Mononuclear cell (primary cell): ENCODE data around the gene ANKRD11. TPM values are rescaled to one million over a fixed set of nuclear protein-coding genes. Genes with fewer than 3 reads are reported as not detected.
"Not testable (repeated sequence)": the region's sequence is repeated elsewhere in the genome, so short reads cannot be mapped to it uniquely, and the experiment has no call there.

ENCODE experiments used
- H3K27me3 ChIP-seq: 2 replicates; pipeline ENCODE4 v1.6.0; 2011; ENCODE audit warnings: low read length, control low read depth; ENCODE audit not compliant: insufficient read depth
- H3K4me1 ChIP-seq: 2 replicates; pipeline ENCODE4 v1.5.1; 2011; ENCODE audit warnings: mild to moderate bottlenecking, low read length, control low read depth; ENCODE audit not compliant: insufficient read depth
- H3K4me3 ChIP-seq: 2 replicates; pipeline ENCODE4 v1.5.1; 2011; ENCODE audit warnings: mild to moderate bottlenecking, low read length, moderate library complexity
- H3K9me3 ChIP-seq: 2 replicates; pipeline ENCODE4 v1.5.1; 2011; ENCODE audit warnings: low read depth, mild to moderate bottlenecking, control low read depth, low read length
- total RNA-seq: library from RNA; depleted of rRNA; stranded (reverse); fragments of >200 nt; gene quantifications from one replicate; pipeline ENCODE4 v1.2.3, GENCODE V29; 2012

Gene ANKRD11
- total RNA-seq, 1 donor: 110 TPM

DNA sequence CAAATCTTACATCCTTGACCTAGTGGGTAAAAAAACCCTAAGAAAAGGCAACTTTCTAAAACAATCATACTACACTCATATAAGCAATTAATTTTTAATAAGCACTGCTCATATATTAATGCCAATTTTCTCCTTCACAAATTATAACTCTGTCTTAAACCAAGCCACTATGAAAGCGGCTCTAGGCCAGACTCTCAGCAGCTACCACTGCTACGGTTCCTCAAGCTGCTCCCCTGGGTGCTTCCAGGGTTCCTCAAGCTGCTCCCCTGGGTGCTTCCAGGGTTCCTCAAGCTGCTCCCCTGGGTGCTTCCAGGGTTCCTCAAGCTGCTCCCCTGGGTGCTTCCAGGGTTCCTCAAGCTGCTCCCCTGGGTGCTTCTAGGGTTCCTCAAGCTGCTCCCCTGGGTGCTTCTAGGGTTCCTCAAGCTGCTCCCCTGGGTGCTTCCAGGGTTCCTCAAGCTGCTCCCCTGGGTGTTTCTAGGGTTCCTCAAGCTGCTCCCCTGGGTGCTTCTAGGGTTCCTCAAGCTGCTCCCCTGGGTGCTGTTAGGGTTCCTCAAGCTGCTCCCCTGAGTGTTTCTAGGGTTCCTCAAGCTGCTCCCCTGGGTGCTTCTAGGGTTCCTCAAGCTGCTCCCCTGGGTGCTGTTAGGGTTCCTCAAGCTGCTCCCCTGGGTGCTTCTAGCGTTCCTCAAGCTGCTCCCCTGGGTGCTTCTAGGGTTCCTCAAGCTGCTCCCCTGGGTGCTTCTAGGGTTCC is 35.8 kb downstream of the ANKRD11 start:
- peaks cover 69% of the 10 kb centered on the region for H3K4me1 ChIP-seq
- H3K4me3 ChIP-seq: not testable (repeated sequence)

DNA sequence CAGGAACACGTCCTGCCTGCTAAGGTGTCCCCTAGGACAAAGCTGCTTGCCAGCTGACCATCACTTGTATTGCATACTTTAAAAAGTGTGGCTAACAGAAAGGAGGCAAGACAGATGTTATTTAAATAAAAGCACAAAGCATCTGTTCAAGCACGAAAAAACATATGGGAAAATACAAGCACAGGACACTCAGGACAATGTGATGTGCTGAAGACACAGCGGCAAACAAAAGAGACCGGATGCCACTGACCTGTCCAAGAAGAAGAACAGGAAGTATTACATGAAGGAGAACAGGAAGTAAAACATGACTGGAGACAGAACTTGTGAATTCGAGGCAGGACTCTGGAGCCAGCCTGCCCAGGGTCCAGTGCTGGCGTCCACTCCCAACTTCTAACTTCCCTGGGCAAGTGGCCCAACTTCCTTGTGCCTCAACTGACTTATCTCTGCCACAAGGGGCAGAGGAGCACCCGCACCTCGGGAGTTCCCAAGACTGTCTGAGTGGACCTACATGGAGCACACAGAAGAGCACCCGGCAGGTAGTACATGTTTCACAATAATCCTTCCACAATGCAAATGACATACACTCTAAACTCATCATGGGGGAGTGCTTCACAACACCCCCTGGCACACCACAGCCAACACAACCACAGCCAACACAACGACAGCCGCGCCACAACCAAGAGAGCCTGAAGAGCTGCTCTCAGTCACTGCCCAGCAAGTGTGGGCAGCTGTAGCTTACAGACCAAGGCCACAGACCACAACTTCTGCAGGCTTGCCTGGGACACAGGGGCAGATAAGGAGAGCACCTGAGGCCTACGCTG is 36.6 kb downstream of the ANKRD11 start:
- H3K27me3 ChIP-seq: no peaks in the 10 kb centered on the region
- H3K9me3 ChIP-seq: no peaks in the 10 kb centered on the region
- H3K4me1 ChIP-seq: peaks cover 76% of the 10 kb centered on the region
- no peak overlapping the region for H3K4me3 ChIP-seq

More for the DNA sequence above, 35.8 kb downstream of the ANKRD11 start:
- H3K9me3 ChIP-seq, H3K27me3 ChIP-seq: not testable (repeated sequence)

DNA sequence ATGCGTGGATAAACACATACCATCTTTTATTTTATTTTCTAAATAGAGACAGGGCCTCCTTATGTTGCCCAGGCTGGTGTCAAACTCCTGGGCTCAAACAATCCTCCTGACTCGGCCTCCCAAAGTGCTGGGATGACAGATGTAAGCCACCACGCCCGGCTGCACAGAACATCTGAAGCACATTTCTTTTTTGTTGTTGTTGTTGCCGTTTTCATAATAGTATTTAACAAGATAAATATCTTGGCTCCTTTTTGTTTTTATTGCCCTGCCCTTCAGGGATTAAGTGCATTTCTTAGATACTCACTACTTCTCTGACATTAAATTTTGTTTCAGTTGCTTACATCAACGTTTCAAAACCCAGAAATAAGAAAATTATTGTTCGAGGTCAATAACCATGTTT is 37.4 kb downstream of the ANKRD11 start:
- peaks cover 81% of the 10 kb centered on the region for H3K4me1 ChIP-seq
- H3K4me3 ChIP-seq: no peak overlapping the region
- no peaks in the 10 kb centered on the region for H3K9me3 ChIP-seq
- no peaks in the 10 kb centered on the region for H3K27me3 ChIP-seq

DNA sequence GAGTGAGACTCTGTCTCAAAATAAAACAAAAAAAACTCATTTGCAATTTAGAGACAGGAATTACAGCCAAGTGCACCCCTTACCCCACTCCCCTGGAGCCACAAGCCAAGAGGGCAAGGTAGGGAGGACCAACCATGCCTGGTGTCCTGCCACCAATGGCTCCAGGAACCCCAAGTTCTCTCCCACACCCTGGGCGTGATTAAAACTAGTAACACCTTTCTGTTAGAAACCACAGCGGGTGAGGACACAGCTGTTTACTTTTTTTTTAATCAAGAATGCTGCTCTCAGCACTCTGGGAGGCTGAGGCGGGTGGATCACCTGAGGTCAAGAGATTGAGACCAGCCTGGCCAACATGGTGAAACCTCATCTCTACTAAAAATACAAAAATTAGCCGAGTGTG is 38.1 kb downstream of the ANKRD11 start:
- Histone ChIP-seq H3K9me3 (no peaks in the 10 kb centered on the region), H3K4me3 (no peak overlapping the region), H3K4me1 (peaks cover 88% of the 10 kb centered on the region), H3K27me3 (no peaks in the 10 kb centered on the region)

DNA sequence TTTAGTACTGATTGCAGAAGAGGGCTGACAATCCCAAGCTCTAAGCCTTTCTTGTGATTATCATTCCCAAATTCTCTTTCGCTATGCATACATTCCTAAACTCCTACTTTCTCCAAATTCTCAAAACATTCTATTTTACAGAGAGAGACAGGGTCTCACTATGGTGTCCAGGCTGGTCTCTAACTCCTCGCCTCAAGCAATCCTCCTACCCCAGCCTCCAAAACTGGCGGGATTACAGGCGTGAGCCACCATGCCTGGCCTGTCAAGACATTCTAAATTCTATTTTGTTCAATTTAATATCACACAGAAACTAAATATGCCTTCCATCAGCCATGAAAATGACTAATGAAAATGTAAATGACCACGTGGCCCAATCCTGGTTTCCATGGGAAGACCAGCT is 39.8 kb downstream of the ANKRD11 start:
- no peaks in the 10 kb centered on the region for H3K9me3 ChIP-seq
- H3K4me1 ChIP-seq: peaks cover 95% of the 10 kb centered on the region

DNA sequence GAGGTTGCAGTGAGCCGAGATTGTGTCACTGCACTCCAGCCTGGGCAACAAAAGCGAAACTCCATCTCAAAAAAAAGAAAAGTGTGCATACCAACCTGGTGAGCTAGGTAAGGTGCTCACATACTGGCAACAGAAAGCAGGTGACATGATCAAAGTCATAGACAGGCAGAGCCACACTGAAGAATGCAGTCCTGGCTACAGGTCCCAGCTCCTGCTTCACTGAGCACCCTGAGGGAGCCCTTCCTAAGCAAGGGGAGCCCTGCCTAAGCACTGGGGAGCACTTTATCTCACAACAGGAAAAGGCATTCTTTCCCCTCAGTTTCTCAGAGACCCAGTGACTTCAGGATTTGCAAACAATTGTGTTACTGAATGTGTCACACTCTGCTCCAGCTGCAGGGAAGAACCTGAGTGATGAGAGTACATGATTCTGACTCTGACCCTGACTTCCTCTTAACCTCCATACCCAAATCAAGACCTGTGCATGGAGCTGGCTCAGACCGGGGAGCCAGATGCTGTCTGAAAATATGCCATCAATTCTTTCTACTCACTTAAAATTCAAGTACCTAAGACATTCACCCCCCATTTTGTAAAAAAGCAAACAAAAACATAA is 40.5 kb downstream of the ANKRD11 start:
- Histone ChIP-seq H3K9me3 (no peaks in the 10 kb centered on the region), H3K4me3 (no peak overlapping the region), H3K27me3 (no peaks in the 10 kb centered on the region)

More for the DNA sequence above, 39.8 kb downstream of the ANKRD11 start:
- Histone ChIP-seq H3K27me3 (no peaks in the 10 kb centered on the region), H3K4me3 (no peak overlapping the region)

DNA sequence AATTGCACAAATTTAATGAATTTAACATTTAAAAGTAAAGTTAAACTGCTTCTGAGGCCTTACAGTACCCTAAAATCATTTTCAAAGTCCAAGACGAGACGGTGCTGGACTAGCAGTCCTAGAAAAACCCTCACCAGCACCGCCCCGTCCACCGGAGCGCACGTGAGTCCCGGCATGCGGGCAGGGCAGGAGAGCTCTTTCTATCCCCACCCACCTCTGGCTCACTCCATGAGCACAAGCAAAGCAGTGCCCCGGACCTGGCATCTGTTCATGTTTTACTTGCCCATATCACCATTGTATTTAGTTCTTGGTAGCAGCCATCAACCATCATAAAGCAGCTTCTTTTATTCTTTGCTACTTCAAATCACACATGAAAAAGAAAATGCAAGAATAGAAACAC is 41.7 kb downstream of the ANKRD11 start:
- H3K27me3 ChIP-seq: no peaks in the 10 kb centered on the region
- H3K4me1 ChIP-seq: peaks cover 95% of the 10 kb centered on the region
- H3K4me3 ChIP-seq: no peak overlapping the region
- no peaks in the 10 kb centered on the region for H3K9me3 ChIP-seq

More for the DNA sequence above, 40.5 kb downstream of the ANKRD11 start:
- peaks cover 95% of the 10 kb centered on the region for H3K4me1 ChIP-seq

DNA sequence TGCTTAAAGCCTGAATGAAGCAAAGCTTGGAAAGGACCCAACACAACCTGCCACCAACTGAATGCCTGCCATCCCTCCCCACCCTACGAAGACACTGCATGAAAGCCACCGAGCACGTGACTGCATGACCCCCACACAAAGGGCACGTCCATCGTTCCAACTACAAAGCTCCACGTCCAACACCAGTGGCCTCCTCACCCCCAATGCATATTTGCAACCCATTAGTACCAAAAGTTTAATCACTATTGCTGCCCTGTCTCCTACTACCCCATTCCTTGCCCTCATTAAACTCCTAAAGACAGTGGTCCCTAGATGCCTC is 43.4 kb downstream of the ANKRD11 start:
- H3K4me1 ChIP-seq: peaks cover 95% of the 10 kb centered on the region
- H3K27me3 ChIP-seq: no peaks in the 10 kb centered on the region
- no peak overlapping the region for H3K4me3 ChIP-seq
- H3K9me3 ChIP-seq: no peaks in the 10 kb centered on the region

DNA sequence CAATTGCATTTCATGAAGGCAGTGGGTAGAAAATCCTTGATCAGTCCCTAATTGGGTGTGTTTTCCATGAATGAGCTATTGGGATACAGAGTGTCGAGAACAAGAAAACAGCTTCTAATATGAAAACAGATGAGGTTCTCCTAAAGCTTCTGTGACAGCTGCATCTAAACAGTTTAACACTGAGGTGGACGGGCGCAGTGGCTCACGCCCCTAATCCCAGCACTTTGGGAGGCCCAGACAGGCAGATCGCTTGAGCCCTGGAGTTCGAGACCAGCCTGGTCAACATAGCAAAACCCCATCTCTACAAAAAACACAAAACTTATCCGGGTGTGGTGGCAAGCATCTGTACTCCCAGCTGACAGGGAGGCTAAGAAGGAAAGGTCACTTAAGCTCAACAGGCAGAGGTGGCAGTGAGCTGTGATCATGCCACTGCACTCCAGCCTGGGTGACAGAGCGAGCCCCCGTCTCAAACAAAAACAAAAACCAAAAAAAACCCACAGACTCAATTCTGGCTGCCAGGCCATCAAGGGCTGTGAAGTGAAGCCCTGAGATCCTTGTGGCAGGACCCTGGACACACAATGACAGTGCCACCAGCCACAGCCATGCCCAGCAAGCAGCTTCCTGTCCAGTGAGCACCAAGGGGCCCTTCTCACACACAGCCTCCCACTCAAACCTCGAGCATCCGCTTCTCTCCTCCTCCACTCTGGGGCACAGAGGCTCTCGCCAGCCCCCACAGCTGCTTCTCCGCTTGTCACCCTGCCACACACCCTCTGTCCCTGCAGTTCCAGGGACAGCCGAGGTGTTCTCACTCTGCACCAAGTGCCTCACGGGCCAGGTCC is 44.0 kb downstream of the ANKRD11 start:
- Histone ChIP-seq H3K9me3 (no peaks in the 10 kb centered on the region), H3K27me3 (no peaks in the 10 kb centered on the region), H3K4me1 (peaks cover 95% of the 10 kb centered on the region), H3K4me3 (no peak overlapping the region)

DNA sequence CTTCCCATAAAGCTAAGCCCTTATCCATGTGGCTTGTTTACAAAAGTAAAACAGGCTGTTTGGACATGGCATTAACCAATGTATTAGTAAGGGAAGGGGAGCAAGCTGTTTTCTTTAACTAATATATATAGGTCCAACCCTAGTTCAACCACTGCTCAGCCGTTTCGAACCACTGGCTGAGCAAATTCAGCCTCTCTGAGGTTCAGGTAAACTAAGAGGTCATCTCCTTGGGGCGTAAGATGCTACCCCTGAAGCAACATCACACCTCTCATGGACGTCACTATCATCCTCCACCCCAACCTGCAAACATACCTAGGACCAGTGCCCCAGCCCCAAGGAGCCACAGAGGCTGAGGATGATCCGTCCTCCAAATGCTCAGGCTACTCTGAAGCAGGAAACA is 45.2 kb downstream of the ANKRD11 start:
- Histone ChIP-seq H3K4me1 (peaks cover 95% of the 10 kb centered on the region), H3K4me3 (no peak overlapping the region), H3K27me3 (no peaks in the 10 kb centered on the region), H3K9me3 (no peaks in the 10 kb centered on the region)

DNA sequence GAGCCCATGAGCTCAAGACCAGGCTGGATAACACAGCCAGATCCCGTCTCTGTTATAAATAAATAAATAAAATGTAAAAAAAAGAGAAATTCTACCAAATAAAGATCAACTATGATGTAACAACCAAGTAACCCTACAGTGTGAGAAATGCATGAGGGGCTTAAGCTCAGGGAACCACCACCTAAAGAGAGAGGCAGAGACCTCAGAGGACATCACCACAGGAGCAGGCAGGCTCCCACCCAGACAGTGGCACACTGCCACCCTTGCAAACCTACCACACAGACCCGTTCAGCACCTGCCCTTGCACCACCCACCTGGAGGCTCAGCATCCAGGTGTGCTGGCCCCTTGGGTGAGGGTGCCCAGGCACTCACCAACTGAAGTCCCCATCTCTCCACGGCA is 45.6 kb downstream of the ANKRD11 start:
- peaks cover 95% of the 10 kb centered on the region for H3K4me1 ChIP-seq
- no peaks in the 10 kb centered on the region for H3K9me3 ChIP-seq
- H3K27me3 ChIP-seq: no peaks in the 10 kb centered on the region
- H3K4me3 ChIP-seq: no peak overlapping the region

DNA sequence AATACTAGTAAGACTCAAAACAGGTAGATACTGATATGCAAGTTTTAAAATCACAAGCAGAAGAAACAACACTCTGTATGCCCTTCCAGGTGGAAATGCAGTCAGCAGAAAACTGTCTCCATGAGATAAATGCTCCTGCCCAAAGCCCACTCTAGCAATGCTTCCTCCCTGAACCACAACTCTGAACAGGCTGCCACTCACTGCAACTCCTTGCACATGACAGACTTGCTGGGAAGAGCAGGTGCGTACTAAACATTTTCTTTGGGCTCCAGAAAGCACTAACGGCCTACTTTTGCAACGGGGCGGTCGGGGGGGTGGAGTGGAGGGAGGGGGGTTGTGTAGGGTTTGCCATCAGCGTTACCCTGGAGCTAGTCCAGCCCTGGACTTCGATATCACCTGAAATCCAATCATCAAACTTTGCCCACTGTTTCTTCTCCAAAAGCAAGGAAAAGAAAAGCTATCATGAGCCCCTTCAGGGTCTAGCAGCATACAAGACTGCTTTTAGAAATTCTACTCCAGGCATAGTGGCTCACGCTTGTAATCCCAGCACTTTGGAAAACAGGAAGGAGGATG is 46.1 kb downstream of the ANKRD11 start:
- Histone ChIP-seq H3K4me3 (no peak overlapping the region), H3K9me3 (no peaks in the 10 kb centered on the region), H3K4me1 (peaks cover 93% of the 10 kb centered on the region), H3K27me3 (no peaks in the 10 kb centered on the region)

DNA sequence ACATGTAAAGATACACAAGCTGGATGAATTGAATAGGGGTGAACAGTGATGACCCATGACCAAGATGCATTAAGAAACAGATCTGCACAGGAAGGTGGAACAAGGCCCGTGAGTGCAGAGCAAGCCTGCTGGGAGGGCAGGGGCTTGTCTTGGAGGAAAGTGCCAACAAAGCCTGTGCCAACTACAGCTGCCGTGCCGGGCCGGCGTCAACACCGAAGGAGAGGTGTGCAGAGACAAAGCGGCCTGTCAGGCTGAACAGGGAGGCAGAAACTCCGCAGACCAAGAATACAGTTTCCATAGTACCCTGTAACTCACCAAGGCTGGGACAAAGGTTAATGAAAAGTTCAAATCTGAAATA is 46.7 kb downstream of the ANKRD11 start:
- Histone ChIP-seq H3K4me3 (no peak overlapping the region), H3K9me3 (no peaks in the 10 kb centered on the region), H3K27me3 (no peaks in the 10 kb centered on the region), H3K4me1 (peaks cover 90% of the 10 kb centered on the region)

DNA sequence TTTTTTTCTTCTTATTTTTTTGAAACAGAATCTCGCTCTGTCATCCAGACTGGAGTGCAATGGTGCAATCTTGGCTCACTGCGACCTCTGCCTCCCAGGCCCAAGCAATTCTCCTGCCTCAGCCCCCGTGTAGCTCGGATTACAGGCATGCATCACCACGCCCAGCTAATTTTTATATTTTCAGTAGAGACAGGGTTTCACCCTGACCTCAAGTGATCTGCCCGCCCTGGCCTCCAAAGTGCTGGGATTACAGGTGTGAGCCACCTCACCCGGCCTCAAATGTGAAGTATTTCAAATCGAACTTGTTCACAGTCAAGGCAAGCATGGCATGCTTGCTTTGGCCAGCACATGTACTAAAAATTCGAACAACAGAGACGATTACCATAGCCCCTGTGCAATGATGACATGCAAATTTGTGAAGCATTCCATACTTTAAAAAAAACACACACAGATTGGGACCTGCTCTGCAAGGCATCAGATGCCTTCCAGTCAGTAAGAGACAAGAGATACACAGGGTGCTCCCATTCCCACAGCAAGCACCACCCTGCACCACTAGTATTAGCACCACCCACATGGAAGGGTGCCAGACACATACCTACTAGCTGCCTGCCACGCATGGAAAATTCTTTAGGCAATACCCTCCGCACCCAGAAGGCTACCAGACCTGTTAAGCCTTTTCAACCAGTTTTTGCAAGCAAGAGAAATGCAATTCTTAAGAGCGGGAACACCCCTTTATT is 47.2 kb downstream of the ANKRD11 start:
- no peaks in the 10 kb centered on the region for H3K27me3 ChIP-seq
- H3K4me1 ChIP-seq: peaks cover 92% of the 10 kb centered on the region
- no peak overlapping the region for H3K4me3 ChIP-seq
- no peaks in the 10 kb centered on the region for H3K9me3 ChIP-seq
